Measurements from ENCODE around the gene SRSF6. TPM values are rescaled to one million over a fixed set of nuclear protein-coding genes. Genes with fewer than 3 reads are reported as not detected.
A peak's percentile ranks its signal among the peaks of the same experiment; 100 is the strongest.
"Not testable (repeated sequence)": the region's sequence is repeated elsewhere in the genome, so short reads cannot be mapped to it uniquely, and the experiment has no call there.

SRSF6 gene
- total RNA-seq, 1 experiment from 2014 or later, result 242 TPM

- Histone ChIP-seq H4K20me1 (ENCODE audit: insufficient read depth) (no peaks in the 10 kb centered on the region), H3K79me2 (ENCODE audit: insufficient read depth, low read length) (no peaks in the 10 kb centered on the region), H3K9me2 (ENCODE audit: insufficient read depth) (no peaks in the 10 kb centered on the region), H3K36me3 (ENCODE audit: control insufficient read depth in 1 of 2, insufficient read depth in 2 of 2, low read length in 2 of 2) (no peaks in the 10 kb centered on the region), H3K27me3 (ENCODE audit: insufficient read depth, low read length) (no peaks in the 10 kb centered on the region), H3K9me3 (ENCODE audit: control insufficient read depth in 1 of 2, insufficient read depth in 1 of 2, low read depth in 1 of 2, low read length in 2 of 2) (no peaks in the 10 kb centered on the region), H3K9ac (ENCODE audit: low read length) (no peak overlapping the region), H3K27ac (ENCODE audit: low read depth, low read length) (no peak overlapping the region), H3K4me1 (ENCODE audit: control insufficient read depth in 1 of 2, insufficient read depth in 2 of 2, low read length in 2 of 2) (peaks cover 0 to 14% of the 10 kb centered on the region in 2 experiments; a peak in 2 of 4 replicates), H3K4me3 (replicated peaks in 1 of 2; ENCODE audit: low read depth in 1 of 2, low read length in 2 of 2) (no peak overlapping the region), H2AFZ (ENCODE audit: low read depth, low read length, poor library complexity, severe bottlenecking) (no peak overlapping the region), H3K4me2 (ENCODE audit: low read length) (no peak overlapping the region)
- no TSS peak for BruUV-seq (replicated peaks)
- ATAC-seq (no peak), DNase-seq (ENCODE audit: low read depth, low spot score) (no peak)
- TF ChIP-seq, protein P1, sequence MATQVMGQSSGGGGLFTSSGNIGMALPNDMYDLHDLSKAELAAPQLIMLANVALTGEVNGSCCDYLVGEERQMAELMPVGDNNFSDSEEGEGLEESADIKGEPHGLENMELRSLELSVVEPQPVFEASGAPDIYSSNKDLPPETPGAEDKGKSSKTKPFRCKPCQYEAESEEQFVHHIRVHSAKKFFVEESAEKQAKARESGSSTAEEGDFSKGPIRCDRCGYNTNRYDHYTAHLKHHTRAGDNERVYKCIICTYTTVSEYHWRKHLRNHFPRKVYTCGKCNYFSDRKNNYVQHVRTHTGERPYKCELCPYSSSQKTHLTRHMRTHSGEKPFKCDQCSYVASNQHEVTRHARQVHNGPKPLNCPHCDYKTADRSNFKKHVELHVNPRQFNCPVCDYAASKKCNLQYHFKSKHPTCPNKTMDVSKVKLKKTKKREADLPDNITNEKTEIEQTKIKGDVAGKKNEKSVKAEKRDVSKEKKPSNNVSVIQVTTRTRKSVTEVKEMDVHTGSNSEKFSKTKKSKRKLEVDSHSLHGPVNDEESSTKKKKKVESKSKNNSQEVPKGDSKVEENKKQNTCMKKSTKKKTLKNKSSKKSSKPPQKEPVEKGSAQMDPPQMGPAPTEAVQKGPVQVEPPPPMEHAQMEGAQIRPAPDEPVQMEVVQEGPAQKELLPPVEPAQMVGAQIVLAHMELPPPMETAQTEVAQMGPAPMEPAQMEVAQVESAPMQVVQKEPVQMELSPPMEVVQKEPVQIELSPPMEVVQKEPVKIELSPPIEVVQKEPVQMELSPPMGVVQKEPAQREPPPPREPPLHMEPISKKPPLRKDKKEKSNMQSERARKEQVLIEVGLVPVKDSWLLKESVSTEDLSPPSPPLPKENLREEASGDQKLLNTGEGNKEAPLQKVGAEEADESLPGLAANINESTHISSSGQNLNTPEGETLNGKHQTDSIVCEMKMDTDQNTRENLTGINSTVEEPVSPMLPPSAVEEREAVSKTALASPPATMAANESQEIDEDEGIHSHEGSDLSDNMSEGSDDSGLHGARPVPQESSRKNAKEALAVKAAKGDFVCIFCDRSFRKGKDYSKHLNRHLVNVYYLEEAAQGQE (IDR thresholded peaks at IDR 0.05; ENCODE audit: low read depth), result no peak
- TF ChIP-seq POLR2A (IDR thresholded peaks at IDR 0.05; ENCODE audit: borderline replicate concordance, extremely low read depth, insufficient read depth, insufficient read length) (no peak), RAD21 (IDR thresholded peaks at IDR 0.05; ENCODE audit: low read depth) (no peak), JUND (IDR thresholded peaks at IDR 0.05) (no peak), ZFX (IDR thresholded peaks at IDR 0.05) (no peak)
- ChIA-PET POLR2A (interaction anchor here (1.5 kb wide), 1 partner anchor 10 kb away, joined by 5 read pairs; no protein-coding TSS in a partner anchor), RAD21 (ENCODE audit: low non-redundant PET in 1 of 2, low total read pairs in 2 of 2, uncharacterized antibody in 2 of 2, unreplicated experiment in 2 of 2) (no interaction called here), CTCF (no interaction called here)
- intact Hi-C loops (cut with micrococcal nuclease), result loop anchor here (5.0 kb wide), 1 partner anchor 746 kb away; no protein-coding TSS in a partner anchor
Observed at GRCh38 chr20:43446361-43446879, 11.3 kb upstream of the SRSF6 start.

GRCh38 chr20:43448431-43448747 lies 9.3 kb upstream of the SRSF6 start:
- not testable (repeated sequence) for H3K9ac ChIP-seq (ENCODE audit: low read length); H3K4me3 ChIP-seq (replicated peaks in 1 of 2; ENCODE audit: low read depth in 1 of 2, low read length in 2 of 2); BruUV-seq (replicated peaks); H3K79me2 ChIP-seq (ENCODE audit: insufficient read depth, low read length); H3K27me3 ChIP-seq (ENCODE audit: insufficient read depth, low read length); H3K9me2 ChIP-seq (ENCODE audit: insufficient read depth); ATAC-seq; H3K36me3 ChIP-seq (ENCODE audit: control insufficient read depth in 1 of 2, insufficient read depth in 2 of 2, low read length in 2 of 2); H3K27ac ChIP-seq (ENCODE audit: low read depth, low read length); H3K4me2 ChIP-seq (ENCODE audit: low read length); H4K20me1 ChIP-seq (ENCODE audit: insufficient read depth); DNase-seq (ENCODE audit: low read depth, low spot score); H3K9me3 ChIP-seq (ENCODE audit: control insufficient read depth in 1 of 2, insufficient read depth in 1 of 2, low read depth in 1 of 2, low read length in 2 of 2)
- intact Hi-C loops (cut with micrococcal nuclease), result loop anchor here (2.0 to 5.0 kb wide), 2 partner anchors 632 to 744 kb away; no protein-coding TSS in a partner anchor
- CTCF ChIA-PET, result interaction anchor here (0.6 to 1.8 kb wide), 22 partner anchors 10 to 940 kb away, joined by 3 to 23 read pairs (median 4); partner anchors contain the start of genes JPH2 and SRSF6
- peaks cover 0 to 10% of the 10 kb centered on the region in 2 experiments; a peak in 2 of 4 replicates for H3K4me1 ChIP-seq (ENCODE audit: control insufficient read depth in 1 of 2, insufficient read depth in 2 of 2, low read length in 2 of 2)
- POLR2A ChIA-PET, result interaction anchor here (1.5 kb wide), 1 partner anchor 9 kb away, joined by 10 read pairs; the partner anchor contains the start of gene SRSF6
- RAD21 ChIA-PET (ENCODE audit: low non-redundant PET in 1 of 2, low total read pairs in 2 of 2, uncharacterized antibody in 2 of 2, unreplicated experiment in 2 of 2), result interaction anchor here in 1 of 2 experiments (1.0 to 1.2 kb wide), 2 partner anchors 244 to 632 kb away, joined by 3 to 4 read pairs; no protein-coding TSS in a partner anchor
- peak overlapping the region; percentile 91 for H2AFZ ChIP-seq (ENCODE audit: low read depth, low read length, poor library complexity, severe bottlenecking)

Measured in HCT116 (cell line).